Activated naive CD8-positive, alpha-beta T cell treated with anti-CD3 and anti-CD28 coated beads, Interleukin-2, amount 10 ng/mL, durations not matched to agents 7 days and 5 days (primary cell): Measurements from ENCODE around the gene CPED1. TPM values are rescaled to one million over a fixed set of nuclear protein-coding genes. Genes with fewer than 3 reads are reported as not detected.
"Not testable (repeated sequence)": the region's sequence is repeated elsewhere in the genome, so short reads cannot be mapped to it uniquely, and the experiment has no call there.

Experiments
- ATAC-seq: fragments of 150-1000 bp; cut with Tn5 transposase; one replicate; pipeline ENCODE4 v1.10.0; 2021; ENCODE audit warnings: low read depth, moderate library complexity
- POLR2A ChIA-PET: fragments of 350-600 bp; sonication (Branson Sonifier 250); formaldehyde crosslinking; loops from one replicate; lab custom pipeline; 2021; ENCODE audit warnings: antibody characterized with exemption; lab: Charles Lee
- DNase-seq: peaks from one replicate; pipeline ENCODE4 v3.0.0; 2021
- H3K27ac Mint-ChIP-seq: one replicate; pipeline ENCODE4 v1.8.0; 2022; ENCODE audit warnings: mild to moderate bottlenecking, mixed read lengths
- H3K27me3 Mint-ChIP-seq: one replicate; pipeline ENCODE4 v1.8.0; 2022; ENCODE audit warnings: mild to moderate bottlenecking, moderate library complexity, mixed read lengths
- H3K36me3 Mint-ChIP-seq: one replicate; pipeline ENCODE4 v1.8.0; 2021; ENCODE audit warnings: mild to moderate bottlenecking, mixed read lengths
- H3K4me1 Mint-ChIP-seq: one replicate; pipeline ENCODE4 v1.8.0; 2021; ENCODE audit warnings: mixed read lengths
- H3K4me3 Mint-ChIP-seq: one replicate; pipeline ENCODE4 v1.8.0; 2022; ENCODE audit warnings: mild to moderate bottlenecking, moderate library complexity, mixed read lengths
- H3K9me3 Mint-ChIP-seq: one replicate; pipeline ENCODE4 v1.8.0; 2021; ENCODE audit warnings: mixed read lengths
- total RNA-seq, 2 experiments: library from RNA; stranded (reverse); gene quantifications; one replicate each; pipeline ENCODE4 v1.2.3, GENCODE V29; 2021

CPED1 gene
- total RNA-seq, 2 experiments from 2014 or later, result not detected

GRCh38 chr7:121228779-121229178 lies 240.3 kb downstream of the CPED1 start:
- POLR2A ChIA-PET, result no interaction called here
- H3K4me1 Mint-ChIP-seq, result no peaks in the 10 kb centered on the region
- H3K9me3 Mint-ChIP-seq, result no peaks in the 10 kb centered on the region
- ATAC-seq (no peak), DNase-seq (no peak)
- peaks cover 5% of the 10 kb centered on the region for H3K27me3 Mint-ChIP-seq
- no peak overlapping the region for H3K27ac Mint-ChIP-seq
- no peak overlapping the region for H3K4me3 Mint-ChIP-seq
- no peaks in the 10 kb centered on the region for H3K36me3 Mint-ChIP-seq

DNA sequence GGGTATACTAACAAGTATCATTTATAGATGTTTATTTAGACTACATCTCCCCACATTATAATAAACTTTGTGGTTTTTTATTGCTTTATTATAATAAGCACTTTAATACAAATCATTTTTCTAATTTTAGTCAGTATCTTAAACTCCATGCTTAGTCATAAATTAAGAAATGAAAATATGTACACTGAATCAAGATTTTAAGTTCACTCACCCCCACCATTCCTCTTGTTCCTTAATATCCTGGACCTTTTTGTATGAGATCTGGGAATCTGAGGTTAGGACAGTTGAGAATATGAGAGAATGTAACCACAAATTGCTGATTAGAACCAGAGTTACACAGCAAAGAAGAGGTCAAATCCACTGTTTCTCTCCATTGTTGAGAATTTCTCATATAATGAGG lies 246.7 kb downstream of the CPED1 start:
- no peaks in the 10 kb centered on the region for H3K4me1 Mint-ChIP-seq
- no peaks in the 10 kb centered on the region for H3K36me3 Mint-ChIP-seq
- no peak for ATAC-seq
- H3K4me3 Mint-ChIP-seq, result no peak overlapping the region
- no peaks in the 10 kb centered on the region for H3K9me3 Mint-ChIP-seq
- H3K27ac Mint-ChIP-seq, result no peak overlapping the region
- POLR2A ChIA-PET, result no interaction called here
- H3K27me3 Mint-ChIP-seq, result peaks cover 5% of the 10 kb centered on the region
- no peak for DNase-seq

GRCh38 chr7:121237601-121238000 lies 249.1 kb downstream of the CPED1 start:
- no peak overlapping the region for H3K4me3 Mint-ChIP-seq
- no peak for DNase-seq

GRCh38 chr7:121244120-121244870 lies 255.8 kb downstream of the CPED1 start:
- ATAC-seq, result no peak
- POLR2A ChIA-PET, result no interaction called here
- no peaks in the 10 kb centered on the region for H3K4me1 Mint-ChIP-seq

More at GRCh38 chr7:121237601-121238000, 249.1 kb downstream of the CPED1 start:
- H3K27ac Mint-ChIP-seq, result no peak overlapping the region
- H3K4me1 Mint-ChIP-seq, result no peaks in the 10 kb centered on the region
- no peaks in the 10 kb centered on the region for H3K36me3 Mint-ChIP-seq
- no peak for ATAC-seq
- peaks cover 3% of the 10 kb centered on the region for H3K27me3 Mint-ChIP-seq
- no peaks in the 10 kb centered on the region for H3K9me3 Mint-ChIP-seq
- POLR2A ChIA-PET, result no interaction called here

DNA sequence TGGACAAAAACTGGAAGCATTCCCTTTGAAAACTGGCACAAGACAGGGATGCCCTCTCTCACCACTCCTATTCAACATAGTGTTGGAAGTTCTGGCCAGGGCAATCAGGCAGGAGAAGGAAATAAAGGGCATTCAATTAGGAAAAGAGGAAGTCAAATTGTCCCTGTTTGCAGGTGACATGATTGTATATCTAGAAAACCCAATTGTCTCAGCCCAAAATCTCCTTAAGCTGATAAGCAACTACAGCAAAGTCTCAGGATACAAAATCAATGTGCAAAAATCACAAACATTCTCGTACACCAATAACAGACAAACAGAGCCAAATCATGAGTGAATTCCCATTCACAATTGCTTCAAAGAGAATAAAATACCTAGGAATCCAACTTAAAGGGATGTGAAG lies 262.9 kb downstream of the CPED1 start:
- H3K36me3 Mint-ChIP-seq, H3K9me3 Mint-ChIP-seq, H3K4me1 Mint-ChIP-seq, POLR2A ChIA-PET, ATAC-seq, H3K27ac Mint-ChIP-seq, H3K27me3 Mint-ChIP-seq, H3K4me3 Mint-ChIP-seq, DNase-seq: not testable (repeated sequence)

More at GRCh38 chr7:121244120-121244870, 255.8 kb downstream of the CPED1 start:
- Mint-ChIP-seq H3K4me3 (no peak overlapping the region), H3K27ac (no peak overlapping the region), H3K9me3 (peaks cover 5% of the 10 kb centered on the region), H3K27me3 (peaks cover 4% of the 10 kb centered on the region), H3K36me3 (no peaks in the 10 kb centered on the region)
- no peak for DNase-seq

DNA sequence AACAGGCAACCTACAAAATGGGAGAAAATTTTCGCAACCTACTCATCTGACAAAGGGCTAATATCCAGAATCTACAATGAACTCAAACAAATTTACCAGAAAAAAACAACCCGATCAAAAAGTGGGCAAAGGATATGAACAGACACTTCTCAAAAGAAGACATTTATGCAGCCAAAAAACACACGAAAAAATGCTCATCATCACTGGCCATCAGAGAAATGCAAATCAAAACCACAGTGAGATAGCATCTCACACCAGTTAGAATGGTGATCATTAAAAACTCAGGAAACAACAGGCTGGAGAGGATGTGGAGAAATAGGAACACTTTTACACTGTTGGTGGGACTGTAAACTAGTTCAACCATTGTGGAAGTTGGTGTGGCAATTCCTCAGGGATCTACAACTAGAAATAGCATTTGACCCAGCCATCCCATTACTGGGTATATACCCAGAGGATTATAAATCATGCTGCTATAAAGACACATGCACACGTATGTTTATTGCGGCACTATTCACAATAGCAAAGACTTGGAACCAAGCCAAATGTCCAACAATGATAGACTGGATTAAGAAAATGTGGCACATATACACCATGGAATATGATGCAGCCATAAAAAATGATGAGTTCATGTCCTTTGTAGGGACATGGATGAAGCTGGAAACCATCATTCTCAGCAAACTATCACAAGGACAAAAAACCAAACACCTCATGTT lies 264.2 kb downstream of the CPED1 start:
- H3K36me3 Mint-ChIP-seq, ATAC-seq, H3K4me3 Mint-ChIP-seq, H3K9me3 Mint-ChIP-seq, POLR2A ChIA-PET, H3K27me3 Mint-ChIP-seq, H3K27ac Mint-ChIP-seq, DNase-seq, H3K4me1 Mint-ChIP-seq: not testable (repeated sequence)

DNA sequence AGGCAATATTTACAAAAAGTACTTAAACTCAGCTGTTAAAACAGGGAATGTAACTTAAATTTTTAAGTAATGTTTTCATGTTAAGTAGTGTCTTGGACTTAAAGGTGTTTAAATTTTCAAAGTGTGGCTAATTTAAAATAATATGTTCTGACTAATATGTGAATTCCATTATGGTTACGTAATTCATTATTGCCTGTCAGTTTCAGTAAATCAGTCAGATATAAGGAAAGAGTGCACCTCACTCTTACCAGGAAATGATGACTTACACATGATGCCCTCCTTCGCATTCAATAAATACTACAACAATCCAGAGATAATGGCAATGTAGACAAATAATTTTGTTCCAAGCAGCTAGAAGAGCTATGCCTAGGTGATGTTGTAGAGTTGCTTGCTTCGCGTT lies 271.3 kb downstream of the CPED1 start:
- Mint-ChIP-seq H3K4me1 (no peaks in the 10 kb centered on the region), H3K4me3 (no peak overlapping the region), H3K9me3 (no peaks in the 10 kb centered on the region), H3K36me3 (no peaks in the 10 kb centered on the region), H3K27ac (no peak overlapping the region), H3K27me3 (peaks cover 1% of the 10 kb centered on the region)
- no peak for DNase-seq
- POLR2A ChIA-PET, result no interaction called here
- ATAC-seq, result no peak

DNA sequence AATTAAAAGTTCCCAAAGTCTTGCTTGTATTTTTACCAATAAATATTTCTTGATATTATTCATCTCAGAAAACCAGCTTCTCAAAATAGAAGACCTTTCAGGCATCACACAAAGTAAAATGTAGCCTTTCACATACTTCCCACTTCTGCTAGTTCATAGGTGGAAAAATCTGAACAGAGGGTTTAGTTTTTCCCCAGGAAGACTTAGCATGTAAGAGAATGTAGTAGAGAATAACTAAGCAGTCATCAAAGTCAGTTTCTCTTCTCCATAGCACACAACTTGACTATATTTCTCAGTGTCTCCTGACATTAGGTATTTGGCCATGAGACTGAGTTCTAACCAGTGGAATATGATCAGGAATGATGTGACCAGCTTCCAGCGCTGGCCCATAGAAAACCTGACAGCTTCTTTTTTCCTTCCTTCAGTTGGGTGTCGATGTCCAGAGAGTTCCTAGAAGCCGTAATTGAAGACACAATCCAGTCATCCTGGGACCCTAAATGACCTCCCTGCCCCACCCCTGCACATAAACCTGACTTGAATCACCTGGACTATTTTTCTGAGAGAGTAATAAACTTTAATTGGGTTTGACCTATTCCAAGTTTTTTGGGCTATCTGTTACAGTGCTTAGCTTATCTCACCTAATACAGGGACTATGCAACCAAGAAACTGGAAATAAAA lies 272.8 kb downstream of the CPED1 start:
- no peak for ATAC-seq
- Mint-ChIP-seq H3K4me1 (no peaks in the 10 kb centered on the region), H3K27me3 (peaks cover 2% of the 10 kb centered on the region), H3K9me3 (no peaks in the 10 kb centered on the region), H3K4me3 (no peak overlapping the region), H3K36me3 (no peaks in the 10 kb centered on the region), H3K27ac (no peak overlapping the region)
- POLR2A ChIA-PET, result no interaction called here
- no peak for DNase-seq

GRCh38 chr7:121262221-121262620 lies 273.7 kb downstream of the CPED1 start:
- POLR2A ChIA-PET, result no interaction called here
- ATAC-seq, result no peak
- H3K9me3 Mint-ChIP-seq, result no peaks in the 10 kb centered on the region
- no peak overlapping the region for H3K4me3 Mint-ChIP-seq
- no peak for DNase-seq
- peaks cover 2% of the 10 kb centered on the region for H3K27me3 Mint-ChIP-seq
- H3K36me3 Mint-ChIP-seq, result no peaks in the 10 kb centered on the region
- no peaks in the 10 kb centered on the region for H3K4me1 Mint-ChIP-seq
- no peak overlapping the region for H3K27ac Mint-ChIP-seq

GRCh38 chr7:121262969-121263368 lies 274.5 kb downstream of the CPED1 start:
- Mint-ChIP-seq H3K36me3 (no peaks in the 10 kb centered on the region), H3K27me3 (peaks cover 2% of the 10 kb centered on the region), H3K9me3 (no peaks in the 10 kb centered on the region), H3K4me1 (no peaks in the 10 kb centered on the region), H3K27ac (no peak overlapping the region), H3K4me3 (no peak overlapping the region)
- ATAC-seq, result no peak
- POLR2A ChIA-PET, result no interaction called here
- DNase-seq, result no peak

GRCh38 chr7:121266307-121266894 lies 277.9 kb downstream of the CPED1 start:
- DNase-seq (no peak), ATAC-seq (no peak)
- H3K9me3 Mint-ChIP-seq, result no peaks in the 10 kb centered on the region
- POLR2A ChIA-PET, result no interaction called here
- no peaks in the 10 kb centered on the region for H3K4me1 Mint-ChIP-seq
- no peak overlapping the region for H3K27ac Mint-ChIP-seq
- H3K4me3 Mint-ChIP-seq, result no peak overlapping the region
- no peaks in the 10 kb centered on the region for H3K36me3 Mint-ChIP-seq
- peaks cover 2% of the 10 kb centered on the region for H3K27me3 Mint-ChIP-seq

DNA sequence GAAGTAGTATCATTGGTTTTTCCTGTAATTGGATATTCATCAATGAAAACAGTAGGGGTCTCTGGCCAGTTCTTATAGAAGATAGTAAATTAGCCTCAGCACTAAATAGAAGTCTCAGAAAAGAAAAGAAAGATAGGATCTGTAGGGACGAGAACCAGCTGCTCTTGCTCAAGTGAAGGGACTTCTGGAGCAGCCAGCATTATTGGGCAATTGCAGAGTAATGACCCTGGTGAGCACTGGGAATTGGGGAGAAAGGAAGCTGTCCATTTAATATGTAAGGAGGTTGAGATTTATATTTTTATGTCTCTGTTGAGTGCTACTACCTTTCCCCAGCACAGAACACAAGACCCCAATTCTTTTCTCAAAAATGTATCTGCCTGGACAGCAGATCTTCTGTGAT lies 279.1 kb downstream of the CPED1 start:
- no peak for DNase-seq
- no peak overlapping the region for H3K4me3 Mint-ChIP-seq
- H3K4me1 Mint-ChIP-seq, result no peaks in the 10 kb centered on the region
- no peak overlapping the region for H3K27ac Mint-ChIP-seq
- POLR2A ChIA-PET, result no interaction called here
- peaks cover 2% of the 10 kb centered on the region for H3K27me3 Mint-ChIP-seq
- no peaks in the 10 kb centered on the region for H3K9me3 Mint-ChIP-seq
- H3K36me3 Mint-ChIP-seq, result no peaks in the 10 kb centered on the region
- no peak for ATAC-seq

DNA sequence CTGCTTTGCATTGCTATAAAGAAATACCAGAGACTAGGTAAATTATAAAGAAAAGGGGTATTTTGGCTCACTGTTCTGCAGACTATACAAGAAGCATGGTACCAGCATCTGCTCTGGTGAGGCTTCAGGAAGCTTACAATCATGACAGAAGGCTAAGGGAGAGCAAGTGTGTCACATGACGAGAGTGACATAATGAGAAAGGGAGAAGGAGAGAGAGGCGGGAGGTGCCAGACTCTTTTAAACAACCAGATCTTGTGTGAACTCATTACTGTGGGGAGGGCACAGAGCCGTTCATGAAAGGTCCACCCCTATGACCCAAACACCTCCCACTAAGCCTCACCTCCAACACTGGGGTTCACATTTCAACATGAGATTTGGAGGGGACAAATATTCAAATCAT lies 281.3 kb downstream of the CPED1 start:
- Mint-ChIP-seq H3K36me3 (no peaks in the 10 kb centered on the region), H3K9me3 (no peaks in the 10 kb centered on the region), H3K4me3 (no peak overlapping the region), H3K27me3 (peaks cover 3% of the 10 kb centered on the region), H3K4me1 (no peaks in the 10 kb centered on the region), H3K27ac (no peak overlapping the region)
- POLR2A ChIA-PET, result no interaction called here
- ATAC-seq (no peak), DNase-seq (no peak)
